UCSD-AML1 (cell line): ENCODE results near the gene GPR155.
A peak's percentile ranks its signal among the peaks of the same experiment; 100 is the strongest.

Experiments used
- DNase-seq: peaks from one replicate; lab custom pipeline; 2025; ENCODE audit not compliant: unreplicated experiment; lab: John Stamatoyannopoulos, UW

GPR155 gene, protein sequence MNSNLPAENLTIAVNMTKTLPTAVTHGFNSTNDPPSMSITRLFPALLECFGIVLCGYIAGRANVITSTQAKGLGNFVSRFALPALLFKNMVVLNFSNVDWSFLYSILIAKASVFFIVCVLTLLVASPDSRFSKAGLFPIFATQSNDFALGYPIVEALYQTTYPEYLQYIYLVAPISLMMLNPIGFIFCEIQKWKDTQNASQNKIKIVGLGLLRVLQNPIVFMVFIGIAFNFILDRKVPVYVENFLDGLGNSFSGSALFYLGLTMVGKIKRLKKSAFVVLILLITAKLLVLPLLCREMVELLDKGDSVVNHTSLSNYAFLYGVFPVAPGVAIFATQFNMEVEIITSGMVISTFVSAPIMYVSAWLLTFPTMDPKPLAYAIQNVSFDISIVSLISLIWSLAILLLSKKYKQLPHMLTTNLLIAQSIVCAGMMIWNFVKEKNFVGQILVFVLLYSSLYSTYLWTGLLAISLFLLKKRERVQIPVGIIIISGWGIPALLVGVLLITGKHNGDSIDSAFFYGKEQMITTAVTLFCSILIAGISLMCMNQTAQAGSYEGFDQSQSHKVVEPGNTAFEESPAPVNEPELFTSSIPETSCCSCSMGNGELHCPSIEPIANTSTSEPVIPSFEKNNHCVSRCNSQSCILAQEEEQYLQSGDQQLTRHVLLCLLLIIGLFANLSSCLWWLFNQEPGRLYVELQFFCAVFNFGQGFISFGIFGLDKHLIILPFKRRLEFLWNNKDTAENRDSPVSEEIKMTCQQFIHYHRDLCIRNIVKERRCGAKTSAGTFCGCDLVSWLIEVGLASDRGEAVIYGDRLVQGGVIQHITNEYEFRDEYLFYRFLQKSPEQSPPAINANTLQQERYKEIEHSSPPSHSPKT

GRCh38 chr2:174486563-174487107 is at the start of gene GPR155:
TSS of gene GPR155 (minus strand) at chr2:174487029. CDS start at chr2:174481956, 5,073 bp downstream.
- DNase-seq, result peak; percentile 58

DNA sequence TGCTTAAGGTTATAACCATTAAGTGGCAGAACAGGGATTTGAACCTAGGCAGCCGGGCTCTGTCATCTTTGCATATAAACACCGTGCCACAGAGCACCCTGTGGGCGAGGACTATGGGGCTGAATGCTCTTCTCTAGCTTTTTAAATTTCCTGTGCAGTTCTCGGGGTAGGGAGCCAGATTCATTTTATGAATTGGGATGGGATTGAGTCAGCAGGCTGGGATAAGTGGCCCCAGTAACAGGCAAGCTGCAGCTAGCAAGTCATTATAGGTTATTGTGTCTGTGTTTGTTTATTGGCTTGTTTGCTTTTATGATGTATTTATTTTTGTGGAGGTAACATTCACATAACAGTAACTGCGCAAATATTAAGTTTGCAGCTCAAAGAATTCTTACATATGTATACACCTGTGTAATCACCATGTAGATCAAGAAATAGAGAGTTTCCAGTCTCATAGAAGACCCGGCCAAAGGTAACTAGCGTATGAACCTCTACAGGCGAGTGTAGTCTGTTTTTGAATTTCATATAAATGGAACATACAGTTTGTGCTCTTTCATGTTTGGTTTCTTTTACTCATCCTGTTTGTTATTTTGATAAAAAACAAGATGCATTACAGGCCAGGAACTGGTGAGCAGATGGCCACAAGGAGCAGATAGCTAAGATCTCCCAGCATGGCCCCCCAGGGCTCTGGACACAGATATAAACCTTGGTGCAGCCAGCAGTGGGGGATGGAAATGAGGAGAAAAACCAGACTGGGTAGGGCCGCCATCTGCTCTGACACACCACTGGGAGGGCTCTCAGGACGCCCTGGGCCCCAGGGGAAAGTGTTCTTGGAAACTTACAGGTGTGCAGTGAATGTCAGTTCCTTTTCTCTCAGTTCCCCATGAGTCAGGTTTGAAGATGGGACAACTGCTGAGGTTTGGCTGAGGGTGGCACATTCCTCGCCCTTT is 49.2 kb upstream of the GPR155 start:
- DNase-seq, result no peak

DNA sequence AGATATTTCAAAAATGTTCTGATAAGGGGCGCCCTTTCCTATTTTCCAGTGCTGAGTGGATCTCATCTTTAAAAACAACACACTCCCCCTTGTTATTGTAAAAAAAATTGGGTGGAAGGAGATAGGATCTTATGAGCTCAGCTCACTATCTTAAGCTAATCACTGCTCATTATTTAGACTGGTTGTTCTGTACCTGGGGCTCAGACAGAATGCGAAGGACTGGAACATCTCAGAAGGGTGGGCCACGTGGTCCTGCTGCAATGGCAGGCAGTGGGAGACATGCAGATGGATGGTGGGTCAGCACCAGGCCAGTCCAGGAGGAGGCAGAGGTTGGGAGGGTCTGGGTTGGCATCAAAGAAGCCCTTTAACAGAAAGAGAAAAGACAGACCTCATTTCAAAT is 48.3 kb upstream of the GPR155 start:
- DNase-seq, result no peak

- no peak for DNase-seq
Measured at GRCh38 chr2:174529916-174530315, 43.1 kb upstream of the GPR155 start.

DNA sequence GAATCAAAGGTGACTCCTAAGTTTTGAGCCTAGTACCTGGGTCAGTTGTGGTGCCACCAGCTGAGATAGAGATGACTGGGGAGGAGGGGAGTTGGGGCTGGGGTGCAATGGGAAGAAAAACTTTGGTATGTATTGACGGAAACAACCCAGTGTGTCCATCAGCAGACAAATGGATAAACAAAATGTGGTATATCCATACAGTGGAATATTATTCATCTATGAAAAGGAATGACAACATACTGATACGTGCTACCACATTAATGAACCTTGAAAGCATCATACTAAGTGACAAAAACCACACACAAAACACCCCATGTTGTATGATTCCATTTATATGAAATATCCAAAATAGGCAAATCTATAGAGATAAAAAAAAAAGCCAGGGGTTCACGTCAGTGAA is 41.1 kb upstream of the GPR155 start:
- no peak for DNase-seq

DNA sequence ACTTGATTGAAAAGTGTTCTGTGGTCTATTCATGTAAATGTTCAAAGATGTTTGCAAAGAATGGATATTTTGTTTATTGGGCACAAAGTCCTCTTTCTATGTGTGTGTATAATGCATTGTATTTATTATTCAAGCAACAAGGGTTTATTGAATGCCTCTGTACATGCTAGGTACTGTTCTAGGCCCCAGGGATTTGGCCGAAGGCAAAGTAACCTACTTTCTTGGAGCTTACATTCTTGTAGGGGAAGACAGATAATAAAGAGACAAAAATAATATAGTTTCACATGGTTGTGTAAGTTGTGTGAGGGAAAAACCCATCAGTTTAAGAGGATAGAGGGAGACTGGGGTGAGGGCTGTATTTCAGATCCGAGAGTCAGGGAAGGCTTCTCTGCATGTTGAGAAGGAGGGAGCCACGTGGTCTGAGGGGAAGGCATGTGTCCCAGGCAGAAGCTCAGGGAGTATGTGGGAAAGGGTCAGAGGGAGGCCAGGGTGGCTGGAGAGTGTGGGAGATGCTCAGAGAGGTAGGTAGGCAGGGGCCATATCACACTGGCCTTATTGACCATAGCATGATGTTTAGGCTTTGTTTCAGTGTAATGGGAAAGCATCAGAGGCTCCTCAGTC is 40.4 kb upstream of the GPR155 start:
- no peak for DNase-seq

DNA sequence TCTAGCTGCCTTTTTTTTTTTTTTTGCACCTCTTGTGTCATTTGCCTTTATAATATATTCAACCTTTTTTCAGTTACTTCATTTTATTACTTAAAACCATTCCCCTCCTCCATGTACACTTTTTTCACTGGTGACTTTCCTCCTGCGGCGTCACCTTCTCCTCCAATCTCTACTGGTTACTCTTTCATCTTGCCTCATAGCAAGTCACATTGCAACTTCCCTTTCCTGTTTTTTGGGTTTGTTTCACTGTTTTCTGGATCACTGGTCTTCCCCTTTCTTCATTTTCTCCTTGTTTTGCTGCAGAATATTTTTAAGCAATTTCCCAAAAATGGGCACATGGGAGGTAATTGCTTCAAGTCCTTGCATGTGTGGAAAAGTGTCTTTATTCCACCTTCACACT is 37.7 kb upstream of the GPR155 start:
- no peak for DNase-seq

GRCh38 chr2:174522553-174522952 is 35.7 kb upstream of the GPR155 start:
- DNase-seq, result no peak

GRCh38 chr2:174518395-174518794 is 31.6 kb upstream of the GPR155 start:
- no peak for DNase-seq

DNA sequence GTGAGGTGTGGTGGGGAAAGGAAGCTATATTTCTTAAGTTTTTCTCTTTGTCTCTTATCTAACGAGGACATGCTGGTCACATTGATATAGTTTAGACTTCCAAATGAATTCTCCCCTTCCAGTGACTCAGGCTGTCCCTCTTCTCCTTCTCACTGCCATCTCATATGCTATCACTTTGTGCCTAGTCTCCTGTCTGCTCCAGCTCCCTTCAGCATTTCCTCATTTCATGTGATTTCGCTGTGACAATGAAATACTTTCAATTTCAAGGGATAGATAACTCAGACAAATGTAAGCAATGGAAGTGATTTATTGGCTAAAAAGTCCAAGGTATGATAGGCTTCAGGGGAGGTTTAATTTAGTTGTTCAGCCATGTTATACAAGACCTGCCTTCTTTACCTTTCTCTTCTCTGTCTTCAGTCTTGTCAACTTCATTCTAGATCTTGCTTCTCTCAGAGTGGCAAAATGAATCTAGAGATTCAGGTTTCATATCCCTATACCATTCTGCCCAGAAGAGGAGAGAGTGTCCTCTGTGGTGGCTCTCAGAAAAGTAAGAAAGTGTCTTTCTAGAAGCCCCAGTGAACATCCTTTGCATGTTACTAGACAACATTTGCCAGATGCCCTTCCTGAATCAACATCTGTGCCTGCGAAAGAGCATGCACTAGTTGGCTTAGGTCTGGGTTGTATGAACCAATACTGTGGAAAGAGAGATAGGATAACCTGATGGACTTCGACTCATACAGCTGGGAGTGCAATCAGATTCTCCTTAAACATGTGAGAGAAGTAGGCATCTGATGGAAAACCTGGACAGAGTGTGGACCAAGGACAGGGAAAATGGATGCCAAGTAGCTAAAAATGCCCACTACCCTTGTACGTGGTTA is 29.9 kb upstream of the GPR155 start:
- DNase-seq, result no peak

- DNase-seq, result no peak
Measured at GRCh38 chr2:174512345-174512744, 25.5 kb upstream of the GPR155 start.

DNA sequence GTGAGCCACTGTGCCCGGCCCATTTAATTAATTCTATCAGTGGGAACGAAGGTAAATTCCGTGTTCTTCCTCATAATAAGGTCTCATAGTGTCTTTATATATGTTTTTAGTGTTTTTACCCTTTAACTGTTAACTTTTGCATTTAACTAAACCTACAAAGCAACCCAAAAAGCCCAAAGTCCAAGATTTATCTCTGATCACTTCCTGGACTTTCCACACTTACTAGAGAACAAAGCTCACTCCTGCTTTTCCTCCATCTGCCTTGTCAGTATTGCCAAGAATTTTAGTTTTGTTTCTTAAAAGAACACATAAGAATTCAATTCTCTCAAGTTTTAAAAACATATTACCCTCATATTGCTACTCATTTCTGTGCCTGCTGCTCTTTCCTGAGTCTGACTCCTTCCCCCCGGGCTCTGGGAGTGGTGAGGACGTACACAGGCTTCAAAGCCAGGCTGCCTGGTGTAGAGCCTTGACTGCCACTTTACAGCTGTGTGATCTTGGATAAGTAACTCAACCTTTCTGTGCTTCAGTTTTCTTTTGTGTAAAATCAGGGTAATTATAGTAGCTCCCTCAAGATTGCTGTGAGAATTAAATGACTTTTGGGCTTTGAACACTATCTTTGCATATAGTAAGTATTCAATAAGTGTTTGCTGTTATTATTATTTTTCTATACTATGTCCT is 24.9 kb upstream of the GPR155 start:
- DNase-seq, result no peak

GRCh38 chr2:174510583-174511189 is 23.9 kb upstream of the GPR155 start:
- no peak for DNase-seq

DNA sequence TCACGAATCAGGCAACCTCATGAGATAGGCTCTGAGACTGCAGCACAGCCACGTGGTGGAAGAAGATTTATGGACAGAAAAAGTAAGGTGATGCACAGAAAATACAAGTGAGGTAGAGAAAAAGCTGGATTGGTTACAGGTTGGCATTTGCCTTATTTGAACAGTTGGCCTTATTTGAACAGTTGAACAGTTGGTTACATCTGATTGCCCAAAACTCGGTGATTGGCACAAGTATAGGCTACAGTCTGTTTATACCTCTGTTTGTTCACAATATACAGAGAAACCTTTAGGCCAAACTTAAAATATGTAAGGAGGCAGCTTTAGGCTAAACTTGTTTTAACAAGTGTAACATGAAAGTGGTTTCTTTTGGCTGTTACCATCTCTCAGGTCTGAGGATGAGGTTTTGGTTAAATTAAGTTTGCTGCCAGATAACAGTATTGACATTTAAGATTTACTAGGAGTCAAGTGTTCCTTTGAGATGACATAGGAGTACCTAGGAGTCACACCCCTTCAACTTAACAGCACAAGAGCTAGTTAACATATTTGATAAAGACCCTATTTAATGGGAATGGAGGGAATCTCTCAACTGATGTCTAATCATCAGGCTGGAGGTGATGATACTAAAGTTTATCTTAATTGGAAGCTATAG is 16.5 kb upstream of the GPR155 start:
- DNase-seq, result no peak

DNA sequence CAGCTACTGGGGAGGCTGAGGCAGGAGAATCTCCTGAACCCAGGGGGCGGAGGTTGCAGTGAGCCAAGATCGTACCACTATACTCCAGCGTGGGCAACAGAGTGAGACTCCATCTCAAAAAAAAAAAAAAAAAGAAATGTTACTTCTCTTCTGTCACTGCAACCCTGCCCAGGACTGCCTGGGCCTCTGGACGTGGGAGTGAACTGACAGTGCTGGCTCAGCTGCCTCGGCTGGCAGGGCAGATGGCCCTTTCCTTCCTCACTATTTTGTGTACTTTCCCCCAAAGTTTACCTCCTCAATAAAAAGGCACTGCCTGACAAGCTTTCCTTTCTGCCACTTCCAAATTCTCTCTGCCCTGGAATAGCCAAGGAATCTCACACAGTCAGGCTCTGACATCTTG is 12.5 kb upstream of the GPR155 start:
- DNase-seq, result no peak

DNA sequence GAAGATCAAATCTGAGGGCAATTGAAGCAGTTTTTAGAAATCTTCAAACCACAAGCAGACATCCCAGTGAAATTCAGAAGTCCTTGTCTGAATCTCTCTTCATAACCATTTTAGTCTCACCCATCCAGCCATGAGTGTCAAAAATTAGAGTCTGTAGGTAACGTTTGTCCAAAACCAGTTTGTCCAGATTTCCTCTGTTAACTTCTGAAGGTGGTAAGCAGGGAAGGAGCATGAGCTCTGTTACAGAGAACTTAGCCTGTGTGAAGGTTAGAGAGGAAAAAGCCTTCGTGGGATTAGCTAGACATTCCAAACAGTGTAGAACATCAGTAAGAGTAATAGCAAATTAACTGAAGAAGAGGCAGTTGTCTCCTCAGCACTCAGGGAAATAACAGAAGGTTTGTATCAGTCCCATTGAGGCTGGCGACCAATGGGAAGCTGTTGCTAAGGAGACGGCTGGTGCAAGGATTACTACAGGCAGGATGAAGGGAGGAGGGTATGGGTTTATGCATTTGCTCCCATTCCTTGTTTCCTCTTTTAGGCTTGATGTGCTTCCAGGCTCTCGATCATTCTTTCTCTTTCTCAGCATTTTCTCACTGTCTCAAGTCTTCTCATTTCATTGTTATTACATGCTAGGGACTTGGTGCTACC is 8.7 kb upstream of the GPR155 start:
- DNase-seq, result no peak

GRCh38 chr2:174493549-174494331 is 6.9 kb upstream of the GPR155 start:
- no peak for DNase-seq
